Renal cortical epithelial cell (primary cell): Measurements from ENCODE around the gene C4BPA. TPM values are rescaled to one million over a fixed set of nuclear protein-coding genes. Genes with fewer than 3 reads are reported as not detected.

ENCODE experiments used
- DNase-seq: peaks from one replicate; pipeline ENCODE4 v3.0.0-alpha.2; 2011; ENCODE audit warnings: low read depth
- total RNA-seq: library from RNA; depleted of rRNA; stranded (reverse); fragments of >200 nt; gene quantifications from 2 replicates; pipeline ENCODE4 v1.2.3, GENCODE V29; 2014

C4BPA gene
- total RNA-seq, 1 donor from 2014 or later: 0.05 TPM

- peak; percentile 80 for DNase-seq
Measured at GRCh38 chr1:207077470-207078377, 26.3 kb upstream of the C4BPA start.

GRCh38 chr1:207078578-207079132 is 25.4 kb upstream of the C4BPA start:
- no peak for DNase-seq

- DNase-seq: no peak
Measured at GRCh38 chr1:207079706-207080241, 24.3 kb upstream of the C4BPA start.

GRCh38 chr1:207081088-207081487 is 22.9 kb upstream of the C4BPA start:
- DNase-seq: no peak

- DNase-seq: no peak
Measured at GRCh38 chr1:207081806-207082205, 22.2 kb upstream of the C4BPA start.

- no peak for DNase-seq
Measured at GRCh38 chr1:207084232-207084631, 19.8 kb upstream of the C4BPA start.

- peak; percentile 68 for DNase-seq
Measured at GRCh38 chr1:207084701-207085180, 19.3 kb upstream of the C4BPA start.

- no peak for DNase-seq
Measured at GRCh38 chr1:207085887-207086286, 18.1 kb upstream of the C4BPA start.

- no peak for DNase-seq
Measured at GRCh38 chr1:207088161-207088560, 15.9 kb upstream of the C4BPA start.

GRCh38 chr1:207088701-207089626 is 15.1 kb upstream of the C4BPA start, which contains the start of gene C4BPB:
Gene C4BPB (plus strand): TSS chr1:207088860. CDS start chr1:207089532, 672 bp downstream.
- DNase-seq: peak; percentile 47

GRCh38 chr1:207089627-207090355 is 14.2 kb upstream of the C4BPA start:
- no peak for DNase-seq

- no peak for DNase-seq
Measured at GRCh38 chr1:207091200-207091908, 12.7 kb upstream of the C4BPA start.

- DNase-seq: no peak
Measured at GRCh38 chr1:207093944-207094343, 10.1 kb upstream of the C4BPA start.

GRCh38 chr1:207097871-207098324 is 6.1 kb upstream of the C4BPA start:
- DNase-seq: no peak

- DNase-seq: no peak
Measured at GRCh38 chr1:207101720-207102119, 2.3 kb upstream of the C4BPA start.

GRCh38 chr1:207102146-207102545 is 1.9 kb upstream of the C4BPA start:
- no peak for DNase-seq

- no peak for DNase-seq
Measured at GRCh38 chr1:207102659-207103058, 1.4 kb upstream of the C4BPA start.

GRCh38 chr1:207109004-207109403 is 5.0 kb downstream of the C4BPA start:
- no peak for DNase-seq

- no peak for DNase-seq
Measured at GRCh38 chr1:207112616-207113296, 8.7 kb downstream of the C4BPA start.

- no peak for DNase-seq
Measured at GRCh38 chr1:207115269-207115668, 11.2 kb downstream of the C4BPA start.
